Hematopoietic multipotent progenitor cell treated with erythropoietin and hydrocortisone succinate and interleukin-3 and kit ligand, for 8 days (in vitro differentiated cells): Measurements from ENCODE around the gene SMAD6.
"Not testable (repeated sequence)": the region's sequence is repeated elsewhere in the genome, so short reads cannot be mapped to it uniquely, and the experiment has no call there.

Source experiments
- DNase-seq: peaks from one replicate; pipeline ENCODE4 v3.0.0-alpha.2; 2015

Gene SMAD6

DNA sequence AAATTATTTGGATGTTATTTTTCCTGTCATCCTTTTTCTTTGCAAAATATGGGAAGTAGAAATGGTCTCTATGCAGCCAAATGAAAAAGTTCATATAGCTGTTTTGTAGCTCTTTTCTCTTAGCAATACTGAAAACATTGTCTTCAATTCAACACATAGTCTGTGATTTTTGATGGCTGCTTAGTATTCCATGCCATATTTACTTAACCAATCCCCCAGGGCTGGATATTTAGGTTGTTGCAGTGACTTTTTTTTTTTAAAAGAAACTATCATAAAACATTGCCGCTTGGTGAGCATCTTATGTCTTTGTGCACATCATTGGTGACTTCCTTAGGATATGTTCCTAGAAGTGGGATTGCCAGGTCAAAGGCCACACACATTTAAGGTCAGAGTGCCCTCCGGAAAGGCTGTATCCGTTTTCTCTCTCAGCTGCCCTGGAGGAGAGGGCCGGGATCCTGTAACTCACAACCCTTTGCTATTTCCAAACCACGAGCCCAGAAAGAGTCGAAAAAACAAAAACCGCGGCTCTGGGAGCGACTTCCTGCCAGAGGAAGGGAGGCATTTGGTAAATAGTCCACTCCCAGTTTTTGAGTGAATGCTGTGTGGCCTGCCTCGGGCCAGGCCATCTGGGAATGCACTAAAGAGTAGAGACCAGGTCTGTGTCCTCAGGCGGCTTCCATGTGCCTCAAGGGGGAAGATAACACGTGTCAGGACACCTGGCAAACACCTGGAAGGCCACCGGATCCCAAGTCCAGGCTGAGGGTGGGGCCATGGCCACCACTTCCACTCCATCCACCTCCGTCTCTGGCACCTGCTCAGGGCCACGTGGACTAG lies 41.9 kb downstream of the SMAD6 start:
- DNase-seq: no peak

DNA sequence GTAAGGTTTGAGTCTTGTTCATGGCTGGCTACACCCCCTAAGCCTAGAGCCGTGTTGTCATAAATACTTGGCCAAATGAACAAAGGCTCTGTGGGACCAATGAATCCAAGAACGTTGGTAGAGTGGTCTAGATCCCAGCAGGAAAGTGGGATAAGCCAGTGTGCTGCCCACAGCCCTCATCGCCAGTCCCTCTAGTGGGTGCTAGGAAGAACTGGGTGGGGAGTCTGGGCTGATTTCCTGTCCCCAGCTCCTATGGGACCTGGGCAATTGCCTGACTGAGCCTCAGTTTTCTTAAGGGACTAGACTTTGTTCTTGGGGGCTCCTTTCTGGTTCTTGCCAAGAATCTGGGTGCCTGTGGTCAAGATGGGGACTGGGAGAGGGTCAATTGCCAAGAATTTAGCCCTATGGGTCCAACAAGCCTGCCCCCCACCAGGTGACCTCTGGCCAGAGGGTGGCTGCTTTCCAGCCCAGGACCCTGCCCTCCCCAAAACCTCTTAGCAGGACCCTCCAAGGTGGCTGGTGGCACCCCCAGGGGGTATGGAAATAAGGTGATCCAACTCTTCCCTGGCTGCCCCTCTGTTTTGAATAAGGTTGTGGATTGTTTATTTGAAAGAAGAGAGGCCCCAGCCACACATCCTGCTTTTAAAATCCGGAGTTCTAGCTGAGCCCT lies 42.7 kb downstream of the SMAD6 start:
- no peak for DNase-seq

DNA sequence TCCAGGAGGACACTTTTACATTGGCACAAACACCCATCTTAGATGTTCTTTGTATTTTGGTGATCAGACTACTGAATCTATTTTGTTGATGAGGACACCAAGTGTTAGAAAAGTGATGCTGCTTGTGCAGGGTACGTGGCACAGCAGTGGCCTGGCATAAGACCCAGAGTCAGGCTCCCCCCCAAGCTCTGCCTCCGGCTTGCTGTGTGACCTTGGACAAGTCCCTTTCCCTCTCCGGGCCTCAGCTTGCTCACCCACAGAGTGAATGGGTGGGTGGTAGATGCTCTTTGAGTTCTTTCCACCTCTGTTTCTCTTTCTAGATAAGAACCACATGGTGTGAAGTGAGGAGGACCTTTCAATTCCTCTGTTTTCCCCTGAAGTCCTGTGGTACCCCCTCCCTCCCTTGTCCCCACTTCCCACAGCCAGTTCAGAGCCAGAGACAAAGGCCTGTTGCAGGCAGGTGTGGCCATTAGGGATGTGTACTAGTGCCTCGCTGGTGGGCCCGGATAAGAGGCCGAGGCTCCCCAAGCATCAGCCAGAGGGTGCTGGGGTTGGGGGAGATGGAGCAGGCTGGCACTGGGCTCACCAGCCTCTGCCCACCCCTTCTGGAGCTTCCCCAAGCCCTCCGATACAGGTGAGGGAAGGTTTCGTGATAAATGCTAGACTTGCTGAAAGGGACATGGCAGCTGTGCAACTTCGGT lies 43.6 kb downstream of the SMAD6 start:
- DNase-seq: no peak

DNA sequence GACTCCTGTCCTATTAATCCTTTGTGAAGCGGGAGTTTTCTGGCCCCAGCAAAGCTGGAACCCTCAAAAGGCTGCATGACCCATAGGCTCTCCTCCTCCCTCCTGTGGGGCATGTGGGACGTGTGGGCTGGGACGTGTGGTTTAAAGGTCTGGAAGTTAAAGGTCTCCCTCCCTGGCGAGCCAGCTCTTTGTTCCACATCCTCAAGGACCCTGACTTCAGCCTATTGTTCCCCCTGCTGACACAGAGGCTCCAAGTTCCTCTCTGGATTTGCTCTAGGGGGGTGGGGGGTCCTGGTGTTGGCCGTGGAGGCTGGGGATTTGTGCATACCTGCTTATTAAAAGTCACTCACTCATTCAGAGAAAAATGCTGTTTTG lies 44.2 kb downstream of the SMAD6 start:
- no peak for DNase-seq

DNA sequence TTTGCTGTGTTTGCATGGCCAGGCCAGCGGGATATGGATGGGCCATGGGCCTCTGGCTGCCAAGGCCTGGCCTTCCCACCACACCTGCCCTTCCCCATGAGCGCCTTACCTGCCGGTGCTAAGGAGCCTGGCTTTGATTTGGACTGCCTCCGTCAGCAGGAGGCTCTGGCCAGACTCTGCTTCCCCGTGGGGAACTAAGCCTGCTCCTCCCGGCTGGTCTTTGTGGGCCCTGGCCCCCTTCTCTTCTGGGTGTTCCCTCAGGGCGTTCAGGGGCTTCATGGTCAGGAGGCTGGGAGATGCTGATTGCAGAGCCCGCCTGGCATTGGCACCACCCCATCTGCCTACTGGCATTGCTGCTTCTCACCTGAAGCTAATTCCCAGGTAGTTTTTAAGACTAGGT lies 45.2 kb downstream of the SMAD6 start:
- DNase-seq: no peak

DNA sequence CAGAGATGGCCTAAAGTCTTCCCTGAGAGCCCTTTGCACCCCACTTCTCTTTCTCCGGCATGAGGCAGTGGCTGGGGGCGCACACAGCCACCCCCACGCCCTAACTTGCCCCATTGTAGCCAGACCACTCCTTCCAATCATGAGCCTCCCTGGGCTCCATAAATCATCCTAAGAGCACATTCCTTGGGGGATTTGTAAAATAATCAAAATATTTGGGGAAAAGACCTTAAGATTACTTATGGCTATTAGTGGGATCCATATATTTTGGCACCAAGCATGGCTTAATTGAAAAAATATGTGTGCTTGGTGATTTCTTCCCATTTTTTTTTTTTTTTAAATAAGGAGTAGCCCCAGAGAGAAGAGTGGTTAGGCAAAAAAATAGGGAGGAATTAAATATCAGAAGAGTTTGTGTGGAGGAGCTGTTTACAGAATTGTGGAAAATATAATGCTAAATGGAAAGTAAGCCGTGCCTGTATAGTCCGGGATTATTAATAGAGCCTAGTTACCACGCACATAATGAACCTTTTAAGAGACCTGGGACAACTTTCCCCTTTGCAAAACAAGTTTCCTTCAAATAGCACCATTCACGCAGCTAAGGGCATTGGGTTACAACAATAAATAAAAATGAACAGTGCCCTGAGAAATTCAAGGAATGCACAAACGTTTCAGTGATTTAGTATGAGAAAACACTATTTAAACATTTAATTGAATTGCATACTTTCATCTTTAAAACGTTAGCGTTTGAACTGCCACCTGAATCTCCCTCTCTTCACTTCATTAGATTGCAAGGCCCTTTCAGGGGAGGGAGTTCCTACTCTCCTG lies 46.1 kb downstream of the SMAD6 start:
- no peak for DNase-seq

DNA sequence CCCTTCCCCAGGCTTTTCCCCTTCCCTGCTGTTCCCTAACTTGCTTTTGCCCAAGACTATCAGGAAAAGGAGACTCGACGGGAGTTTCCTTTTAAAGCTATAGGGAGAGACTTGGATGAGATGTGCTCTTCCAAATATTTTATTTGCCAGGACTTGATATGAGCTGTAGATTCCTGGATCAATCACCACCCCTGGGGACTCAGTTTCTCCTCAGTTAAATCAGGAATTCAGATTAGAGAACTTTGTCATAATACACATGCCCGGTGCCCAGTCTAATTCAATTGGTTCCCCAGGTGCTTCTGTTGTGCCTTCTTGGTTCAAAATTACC lies 46.6 kb downstream of the SMAD6 start:
- no peak for DNase-seq

DNA sequence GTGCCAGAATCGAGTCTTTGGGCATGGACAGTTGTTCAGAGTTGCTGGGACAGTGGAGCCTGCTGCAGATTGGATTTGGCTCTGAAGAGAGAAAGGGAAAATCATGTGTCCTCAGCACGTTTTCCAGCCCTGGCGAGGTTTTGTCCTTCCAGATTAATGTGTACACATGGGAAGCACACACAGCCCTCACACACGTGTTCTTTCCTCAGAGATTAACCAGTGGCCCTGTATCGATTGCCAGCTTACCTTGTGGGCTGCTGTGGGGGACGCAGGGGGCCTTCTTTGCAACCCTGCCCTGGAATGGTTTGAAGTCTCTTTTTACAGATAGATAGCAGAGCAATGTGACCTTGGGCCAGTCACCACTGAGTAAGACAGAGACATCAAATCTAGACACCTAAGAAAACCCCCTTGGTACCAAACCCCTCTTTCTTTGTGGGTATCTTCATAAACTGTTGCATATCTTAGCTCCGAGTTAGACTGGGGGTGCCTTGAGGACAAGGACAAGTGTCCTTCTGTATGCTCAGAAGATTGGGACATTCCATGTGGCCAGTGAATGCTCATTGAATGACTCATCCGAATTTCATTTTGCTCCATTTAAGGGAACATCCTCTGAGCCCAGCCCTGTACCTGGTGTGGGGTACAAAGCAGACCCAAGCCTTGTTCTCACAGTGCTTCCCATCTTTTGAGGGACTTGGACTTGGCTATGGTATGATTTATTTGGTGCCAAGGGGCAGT lies 48.0 kb downstream of the SMAD6 start:
- DNase-seq: no peak

DNA sequence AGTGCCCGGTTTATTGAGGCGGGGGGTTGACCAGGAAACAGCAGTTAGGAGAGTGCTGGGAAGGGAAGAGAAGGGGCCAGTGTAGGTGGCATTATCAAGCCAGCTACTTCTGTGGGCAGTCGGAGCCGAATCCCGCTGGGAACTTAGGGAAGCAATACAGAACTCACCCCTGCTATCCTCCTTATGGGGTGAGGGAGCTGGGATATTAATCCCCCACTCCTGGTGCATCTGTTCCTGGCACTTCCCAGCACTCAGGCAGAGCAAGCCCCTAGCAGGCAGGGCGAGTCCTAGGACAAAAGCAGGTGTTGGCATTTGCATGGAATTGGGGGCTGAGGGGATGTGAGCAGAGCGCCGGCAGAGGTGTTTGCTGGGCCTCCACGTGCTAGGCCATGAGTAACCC lies 48.6 kb downstream of the SMAD6 start:
- no peak for DNase-seq

DNA sequence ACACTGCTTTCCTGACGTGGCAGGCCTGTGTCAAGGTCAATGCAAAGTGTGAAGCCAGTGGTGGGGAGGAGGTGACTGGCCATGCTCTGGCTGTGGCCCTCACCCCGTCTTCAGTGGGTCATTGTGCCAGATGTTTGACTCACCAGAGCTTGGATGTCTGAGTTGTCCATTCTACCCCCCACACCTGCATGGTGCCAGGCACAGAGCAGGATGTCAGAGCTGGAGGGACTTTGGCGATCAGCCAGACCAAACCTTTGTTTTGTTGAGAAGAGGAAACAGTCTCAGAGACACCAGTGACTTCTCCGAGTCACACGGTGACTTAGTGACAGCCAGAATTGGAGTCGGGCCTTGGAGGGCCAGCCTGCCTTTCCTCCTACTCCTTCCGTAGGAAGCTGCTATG lies 49.5 kb downstream of the SMAD6 start:
- DNase-seq: no peak

DNA sequence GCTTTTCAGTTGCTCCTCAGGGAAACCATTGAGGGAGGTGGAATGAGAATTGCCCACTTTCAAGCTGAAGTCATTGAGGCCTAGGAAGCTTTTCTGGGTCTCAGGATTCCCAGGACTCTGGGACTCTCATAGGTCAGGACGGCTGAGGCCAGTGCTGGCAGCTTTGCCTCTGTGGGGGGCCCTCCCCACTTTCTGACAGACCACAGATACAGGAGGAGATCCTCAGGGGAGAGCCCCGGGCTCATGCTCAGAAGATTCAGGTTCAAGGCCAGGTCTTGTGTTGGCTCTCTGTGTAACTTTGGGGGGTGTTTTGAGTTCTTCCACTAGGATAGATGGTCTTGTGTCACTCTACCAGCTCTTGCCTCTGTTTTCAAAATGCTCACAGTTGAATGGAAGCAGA lies 50.0 kb downstream of the SMAD6 start:
- DNase-seq: no peak

DNA sequence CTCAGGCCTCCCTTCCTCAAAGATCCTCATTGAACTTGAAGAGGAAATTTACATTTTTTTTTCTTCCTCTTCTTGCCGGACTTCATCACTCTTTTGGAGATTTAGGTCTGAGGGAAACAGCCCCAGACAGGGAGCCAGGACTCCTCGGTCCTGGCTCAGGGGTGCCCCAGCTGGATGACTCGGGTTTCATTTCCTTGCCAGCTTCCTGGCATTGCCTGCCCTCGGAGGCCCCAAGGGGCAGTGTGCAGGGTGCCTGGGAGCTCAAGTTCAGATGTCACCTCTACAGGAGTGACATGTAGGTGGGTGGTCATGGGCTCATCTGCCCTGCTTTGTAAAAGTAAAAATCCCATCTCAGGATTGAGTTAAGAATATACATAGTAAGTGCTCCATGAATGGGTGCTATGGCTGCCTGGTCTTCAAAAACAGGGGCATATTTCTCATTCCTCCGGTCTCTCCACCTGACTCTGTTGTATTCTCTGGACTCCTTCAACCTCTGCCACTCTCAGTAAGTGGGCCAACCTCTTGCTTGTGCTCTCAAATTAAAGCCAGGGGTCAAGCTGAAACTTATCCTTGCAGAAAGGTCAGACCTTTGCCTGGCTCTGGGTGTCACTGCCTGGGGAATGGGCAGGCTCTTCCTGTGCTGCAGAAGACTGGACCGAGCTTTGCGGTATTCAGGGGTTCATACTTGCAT lies 51.8 kb downstream of the SMAD6 start:
- no peak for DNase-seq

DNA sequence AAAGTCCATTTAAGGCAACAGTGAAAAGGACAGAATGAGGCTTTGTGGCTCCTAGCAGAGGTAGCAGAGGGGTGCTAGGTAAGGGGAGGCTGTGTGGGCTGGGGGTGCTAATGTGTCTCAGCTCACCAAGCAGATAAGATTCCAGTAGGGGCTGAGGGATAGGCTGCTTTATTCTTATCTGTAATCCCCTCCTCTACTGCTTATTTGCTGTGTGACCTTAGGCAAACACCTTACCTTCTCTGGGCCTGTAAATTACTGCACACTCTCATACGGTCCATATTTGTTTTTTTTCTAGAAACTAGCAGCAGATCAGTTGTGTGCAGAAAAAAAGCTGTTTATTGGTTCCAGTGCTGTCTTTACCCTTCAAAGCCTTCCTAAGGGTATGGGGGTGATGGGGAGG lies 52.8 kb downstream of the SMAD6 start:
- DNase-seq: no peak

DNA sequence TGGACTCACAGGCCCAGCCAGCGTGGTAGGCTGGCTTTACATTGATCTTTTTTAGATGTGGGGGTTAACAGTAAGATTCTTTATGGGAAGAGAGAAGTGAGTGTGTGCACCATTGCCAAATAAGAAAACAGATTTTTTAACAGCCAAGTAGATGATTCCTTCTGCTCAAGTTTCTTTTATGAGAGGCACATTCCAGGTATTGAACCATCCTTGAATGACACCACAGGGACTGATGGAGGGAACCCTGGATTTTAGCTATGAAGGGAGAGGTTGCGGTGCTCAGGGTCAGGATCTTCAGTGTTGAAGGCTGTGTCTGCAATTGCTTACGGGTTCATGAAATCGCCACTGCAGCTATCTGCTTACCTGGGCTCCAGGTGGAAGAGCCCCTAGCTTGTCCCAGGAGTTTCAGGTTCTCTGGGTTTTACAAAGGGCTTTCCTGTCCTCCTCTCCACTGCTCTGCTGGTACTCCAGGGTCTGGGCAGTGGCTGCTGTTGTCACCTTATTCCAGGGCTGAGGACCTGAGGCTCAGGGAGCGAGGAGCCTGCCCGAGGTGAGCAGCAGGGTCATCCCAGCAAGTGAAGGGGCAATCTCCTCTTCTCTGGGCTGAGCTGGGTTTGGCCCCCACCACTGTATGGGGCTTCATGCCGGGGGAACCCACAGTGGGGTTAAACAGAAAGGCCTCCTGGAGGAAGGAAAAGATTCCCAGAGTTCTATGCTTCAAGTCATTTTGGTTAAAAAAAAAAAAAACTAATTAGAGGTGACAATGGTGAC lies 53.4 kb downstream of the SMAD6 start:
- no peak for DNase-seq

DNA sequence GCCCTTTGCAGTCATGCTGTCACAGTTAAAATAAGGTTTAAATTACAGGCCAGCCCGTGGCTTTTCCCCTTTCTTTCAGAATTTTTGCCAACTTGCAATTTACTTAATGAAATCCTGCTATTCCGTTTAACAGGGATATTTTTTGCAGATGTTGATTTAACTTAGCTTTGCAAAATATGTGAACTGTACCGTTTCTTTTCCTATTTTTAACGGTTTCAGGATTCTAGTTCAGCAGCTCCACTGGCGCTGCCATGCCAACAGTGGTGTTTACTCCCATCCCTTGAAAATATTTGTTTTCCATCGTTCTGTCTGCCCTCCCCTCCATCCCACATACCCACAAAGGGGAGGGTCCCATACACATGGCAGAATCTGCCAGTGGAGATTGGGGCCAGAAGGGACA lies 54.3 kb downstream of the SMAD6 start:
- no peak for DNase-seq

DNA sequence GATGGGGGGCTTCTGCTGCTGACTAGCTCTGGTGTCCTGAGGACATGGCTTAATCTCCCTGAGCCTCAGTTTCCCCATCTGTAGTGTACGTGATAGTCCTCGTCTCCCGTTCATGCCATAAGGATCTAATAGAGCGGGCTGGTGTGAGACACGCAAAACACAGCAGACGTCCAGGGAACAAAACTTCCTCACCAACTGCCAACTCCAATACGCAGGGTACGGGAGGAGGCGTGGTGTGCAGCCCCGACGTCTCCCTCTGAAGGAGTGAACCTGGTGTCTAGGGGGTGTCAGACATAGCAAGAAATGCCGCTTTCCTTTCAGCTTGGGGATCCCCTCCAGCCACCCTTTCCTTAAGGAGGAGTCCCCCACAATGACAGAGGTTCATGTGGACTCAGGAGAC lies 55.0 kb downstream of the SMAD6 start:
- no peak for DNase-seq

DNA sequence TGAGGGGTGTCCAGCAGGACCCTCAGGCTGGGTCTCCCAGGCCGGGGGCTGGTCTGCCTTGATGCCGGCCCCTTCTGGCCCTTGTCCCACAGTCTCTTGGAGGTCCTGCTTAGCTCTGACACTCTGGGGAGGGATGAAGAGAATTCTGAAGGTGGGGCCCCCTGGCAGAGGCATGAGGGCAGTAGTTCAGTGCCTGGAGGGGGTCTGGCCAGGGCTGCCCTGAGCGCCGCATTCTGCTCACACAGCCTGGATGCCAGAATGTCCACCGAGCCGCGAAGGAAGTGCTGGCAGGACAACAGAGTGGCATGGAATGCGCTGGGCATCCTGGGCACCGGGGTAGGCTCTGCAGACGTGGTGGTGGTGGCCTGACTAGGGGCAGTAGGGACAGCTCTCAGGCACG lies 55.5 kb downstream of the SMAD6 start:
- no peak for DNase-seq

DNA sequence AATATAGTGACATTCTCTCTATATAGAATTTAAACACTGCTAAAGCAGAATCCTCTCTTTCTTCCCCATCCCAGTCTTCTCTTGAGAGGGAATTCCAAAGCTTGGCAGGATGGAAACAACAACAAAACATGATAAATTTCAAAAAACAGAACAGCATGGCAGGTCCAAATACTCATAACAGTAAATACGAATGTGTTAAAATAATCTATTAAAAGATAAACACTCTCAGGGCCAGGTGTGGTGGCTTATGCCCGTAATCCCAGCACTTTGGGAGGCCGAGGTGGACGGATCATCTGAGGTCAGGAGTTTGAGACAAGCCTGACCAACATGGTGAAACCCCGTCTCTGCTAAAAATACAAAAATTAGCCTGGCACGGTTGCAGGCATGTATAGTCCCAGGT lies 56.2 kb downstream of the SMAD6 start:
- not testable (repeated sequence) for DNase-seq

DNA sequence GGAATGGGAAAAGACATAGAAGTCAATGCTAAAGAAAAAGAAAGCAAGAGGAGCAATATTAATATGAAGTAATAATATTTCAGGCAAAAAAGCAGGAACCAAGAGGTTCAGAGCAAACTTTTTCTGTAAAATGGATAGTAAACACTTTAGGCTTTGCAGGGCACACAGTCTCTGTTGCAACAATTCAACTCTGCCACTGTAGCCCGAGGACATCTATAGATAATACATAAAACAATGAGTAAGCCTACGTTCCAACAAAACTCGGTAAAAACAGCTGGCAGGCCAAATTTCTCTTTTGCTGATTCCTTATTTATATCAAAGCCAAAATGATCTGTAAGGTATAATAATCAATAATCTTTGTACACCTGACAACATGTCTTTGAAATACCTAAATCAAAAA lies 56.8 kb downstream of the SMAD6 start:
- DNase-seq: no peak

DNA sequence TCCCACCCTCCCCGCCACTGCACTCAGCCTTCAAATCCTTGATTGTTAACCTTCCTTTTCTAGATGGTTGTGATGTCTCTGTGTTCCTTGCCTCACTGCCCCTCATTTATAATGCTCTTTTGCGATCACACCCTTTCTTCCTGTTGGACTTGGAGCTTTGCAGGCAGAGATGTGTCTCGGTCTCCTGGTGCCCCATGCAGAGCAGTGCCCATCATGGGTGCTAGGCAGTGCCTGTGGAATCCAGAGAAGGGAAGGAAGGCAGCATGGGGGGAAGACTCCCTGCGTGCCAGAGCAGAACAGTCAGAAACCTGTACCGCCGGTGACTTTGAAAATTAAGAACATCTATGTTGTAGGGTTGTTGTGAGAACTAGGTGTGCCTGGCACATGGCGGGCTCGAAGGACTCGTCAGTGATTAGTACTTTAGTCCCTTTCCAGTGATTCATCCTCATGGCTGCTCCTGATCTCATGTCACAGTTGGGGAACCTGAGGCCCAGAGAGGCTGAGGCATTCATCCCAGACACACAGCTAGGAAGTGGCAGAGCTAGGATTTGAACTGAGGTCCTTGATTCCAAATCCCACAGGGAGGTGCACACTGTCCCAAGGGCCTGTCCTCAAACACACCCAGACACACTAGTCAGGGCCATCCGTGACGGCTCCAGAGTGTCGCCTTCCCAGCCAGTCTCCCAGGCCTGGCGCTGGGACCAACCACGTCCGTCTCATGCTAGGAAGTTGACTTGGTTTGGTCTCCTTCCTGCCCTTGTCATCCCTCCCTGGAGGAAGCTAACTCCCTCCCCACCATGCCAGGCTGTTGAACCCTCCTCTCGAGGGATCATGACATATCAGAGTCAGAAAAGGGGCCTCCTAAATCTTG lies 58.3 kb downstream of the SMAD6 start:
- DNase-seq: no peak
